Measurements from ENCODE around the gene TMEM260. TPM values are rescaled to one million over a fixed set of nuclear protein-coding genes. Genes with fewer than 3 reads are reported as not detected.
A peak's percentile ranks its signal among the peaks of the same experiment; 100 is the strongest.

TMEM260 gene
- 10 to 100 TPM; 18.6 to 25.3 (median 20.7) TPM for total RNA-seq
- long read RNA-seq, donor 1, full-length matches to known transcripts, result 1 of 13 reads
- long read RNA-seq, donor 1, partial matches to known transcripts, result 4 of 13 reads
- long read RNA-seq, donor 1, other reads (novel, unspliced or antisense), result 8 of 13 reads
- long read RNA-seq, donor 2, full-length matches to known transcripts, result 3 of 10 reads
- long read RNA-seq, donor 2, partial matches to known transcripts, result 1 of 10 reads
- long read RNA-seq, donor 2, other reads (novel, unspliced or antisense), result 6 of 10 reads

DNA sequence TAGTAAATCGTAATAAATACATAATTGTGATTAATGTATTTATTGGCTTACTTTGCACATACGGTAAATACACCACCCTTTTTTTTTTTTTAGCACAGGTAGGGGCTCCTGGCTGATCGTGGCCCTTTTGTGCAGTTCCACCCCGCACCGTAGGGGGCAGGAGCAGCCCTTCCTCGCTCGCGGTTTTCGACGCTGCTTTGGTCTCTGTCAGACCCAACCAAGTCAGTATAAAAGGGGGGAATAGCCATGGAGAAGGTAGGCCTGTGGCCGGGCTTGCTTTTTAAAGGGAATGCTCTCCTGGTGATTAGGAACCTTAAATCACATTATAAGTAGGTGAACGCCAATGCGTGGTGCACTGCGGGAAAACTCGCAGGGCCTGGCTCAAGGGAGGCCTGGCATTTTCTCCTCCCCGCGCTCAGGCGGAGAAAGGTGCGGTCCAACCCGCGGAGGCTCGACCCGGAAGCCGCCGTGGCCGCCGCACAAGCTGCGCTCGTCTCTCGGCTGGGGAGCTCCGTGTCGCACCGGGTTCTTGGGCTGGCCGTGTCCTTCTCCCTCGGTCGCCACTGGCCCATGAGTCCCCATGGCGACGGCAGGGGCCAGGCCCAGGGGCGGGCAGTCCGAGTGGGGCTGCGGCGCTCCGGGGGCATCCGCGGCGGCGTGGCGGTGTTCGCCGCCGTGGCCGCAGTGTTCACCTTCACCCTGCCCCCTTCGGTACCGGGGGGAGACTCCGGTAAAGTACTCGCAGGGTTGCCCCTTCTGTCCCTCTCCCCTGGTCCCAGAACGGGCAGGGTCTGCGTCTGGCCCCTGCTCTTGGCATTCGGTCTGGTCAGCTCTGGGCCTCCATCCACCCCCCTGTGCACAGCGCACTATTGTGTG is at the start of gene TMEM260:
Gene TMEM260 (plus strand): TSS at position 454 of the 876 bp plus-strand sequence. CDS start 117 bp downstream, at position 571.
- TF ChIP-seq, protein P1, sequence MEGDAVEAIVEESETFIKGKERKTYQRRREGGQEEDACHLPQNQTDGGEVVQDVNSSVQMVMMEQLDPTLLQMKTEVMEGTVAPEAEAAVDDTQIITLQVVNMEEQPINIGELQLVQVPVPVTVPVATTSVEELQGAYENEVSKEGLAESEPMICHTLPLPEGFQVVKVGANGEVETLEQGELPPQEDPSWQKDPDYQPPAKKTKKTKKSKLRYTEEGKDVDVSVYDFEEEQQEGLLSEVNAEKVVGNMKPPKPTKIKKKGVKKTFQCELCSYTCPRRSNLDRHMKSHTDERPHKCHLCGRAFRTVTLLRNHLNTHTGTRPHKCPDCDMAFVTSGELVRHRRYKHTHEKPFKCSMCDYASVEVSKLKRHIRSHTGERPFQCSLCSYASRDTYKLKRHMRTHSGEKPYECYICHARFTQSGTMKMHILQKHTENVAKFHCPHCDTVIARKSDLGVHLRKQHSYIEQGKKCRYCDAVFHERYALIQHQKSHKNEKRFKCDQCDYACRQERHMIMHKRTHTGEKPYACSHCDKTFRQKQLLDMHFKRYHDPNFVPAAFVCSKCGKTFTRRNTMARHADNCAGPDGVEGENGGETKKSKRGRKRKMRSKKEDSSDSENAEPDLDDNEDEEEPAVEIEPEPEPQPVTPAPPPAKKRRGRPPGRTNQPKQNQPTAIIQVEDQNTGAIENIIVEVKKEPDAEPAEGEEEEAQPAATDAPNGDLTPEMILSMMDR (IDR thresholded peaks at IDR 0.05), result peak; percentile 96
- Histone ChIP-seq H3K4me3 (peak within 1 kb of the TSS; percentile 96), H3K9me3 (no peaks in the 10 kb centered on the region), H3K36me3 (ENCODE audit: low read depth) (no peaks in the 10 kb centered on the region), H3K4me1 (ENCODE audit: low read depth) (peaks cover 8% of the 10 kb centered on the region)
- ATAC-seq (peak; percentile 97), DNase-seq (peak; percentile 89 to 94 (median 92))
- intact Hi-C loops (cut with DNase I, micrococcal nuclease), result no loop called here

DNA sequence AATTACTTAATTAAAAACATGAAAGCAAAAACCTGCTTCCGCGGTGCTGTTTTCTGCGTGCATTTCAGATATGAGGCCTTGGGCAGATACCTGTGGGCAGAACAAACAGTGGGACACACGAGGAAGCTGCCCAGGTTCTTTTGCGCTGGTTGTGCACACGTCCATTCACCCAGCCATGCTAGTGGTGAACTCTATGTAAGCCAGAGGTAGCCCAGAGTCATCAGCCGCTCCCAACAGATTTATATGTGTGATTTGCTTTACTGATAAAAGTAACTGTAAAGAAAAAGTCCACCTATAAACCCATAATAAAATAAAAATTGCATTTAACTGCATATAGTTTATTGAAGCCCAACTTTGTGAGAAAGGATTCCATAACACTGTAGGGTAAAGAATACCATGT is 47.1 kb upstream of the TMEM260 start:
- Histone ChIP-seq H3K9me3 (no peaks in the 10 kb centered on the region), H3K36me3 (ENCODE audit: low read depth) (no peaks in the 10 kb centered on the region), H3K4me3 (no peak overlapping the region), H3K4me1 (ENCODE audit: low read depth) (no peaks in the 10 kb centered on the region)
- intact Hi-C loops (cut with DNase I, micrococcal nuclease), result no loop called here
- TF ChIP-seq, protein P1 (IDR thresholded peaks at IDR 0.05), result no peak
- peak; percentile 78 for ATAC-seq
- DNase-seq, result peak in 1 of 3 donors; percentile 59

DNA sequence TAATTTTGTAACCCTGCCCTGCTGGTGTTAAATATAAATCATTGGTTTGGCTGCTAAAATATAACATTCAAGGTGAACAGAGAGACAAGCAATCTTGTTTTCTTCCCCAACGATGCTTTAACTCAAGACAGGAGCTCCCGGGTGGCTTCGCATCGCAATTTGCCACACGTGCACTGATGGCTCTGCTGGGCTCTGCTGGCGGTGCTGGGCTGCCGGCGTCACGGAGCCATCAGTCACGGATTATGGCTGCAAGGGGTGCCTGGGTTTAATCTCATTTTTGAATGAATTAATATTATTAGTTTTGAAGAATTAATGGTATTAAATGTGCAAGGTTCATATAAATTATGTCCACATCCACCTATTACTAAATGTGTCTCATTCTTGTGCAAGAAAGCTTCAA is 44.9 kb upstream of the TMEM260 start:
- DNase-seq, result no peak
- intact Hi-C loops (cut with DNase I, micrococcal nuclease), result no loop called here
- no peak overlapping the region for H3K4me3 ChIP-seq
- no peaks in the 10 kb centered on the region for H3K9me3 ChIP-seq
- no peaks in the 10 kb centered on the region for H3K36me3 ChIP-seq (ENCODE audit: low read depth)
- no peak for ATAC-seq
- no peaks in the 10 kb centered on the region for H3K4me1 ChIP-seq (ENCODE audit: low read depth)
- TF ChIP-seq, protein P1 (IDR thresholded peaks at IDR 0.05), result no peak

DNA sequence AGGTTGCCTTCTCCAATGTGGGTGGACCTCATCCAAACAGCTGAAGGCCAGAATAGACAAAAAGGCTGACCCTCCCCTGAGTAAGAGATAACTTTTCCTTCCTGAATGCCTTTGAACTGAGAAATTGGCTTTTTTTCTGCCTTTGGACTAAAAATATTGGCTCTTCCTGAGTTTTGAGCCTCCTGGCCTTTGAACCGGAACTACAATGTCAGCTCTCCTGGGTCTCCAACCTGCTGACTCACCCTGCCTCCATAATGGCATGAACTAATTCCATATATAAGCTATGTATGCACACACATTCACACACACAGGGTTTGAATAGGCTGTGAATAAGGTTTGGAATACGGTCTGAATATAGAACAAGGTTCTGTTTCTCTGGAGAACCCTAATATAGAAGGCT is 39.7 kb upstream of the TMEM260 start:
- Histone ChIP-seq H3K4me1 (ENCODE audit: low read depth) (no peaks in the 10 kb centered on the region), H3K4me3 (no peak overlapping the region), H3K36me3 (ENCODE audit: low read depth) (no peaks in the 10 kb centered on the region), H3K9me3 (no peaks in the 10 kb centered on the region)
- DNase-seq, result no peak
- no peak for ATAC-seq
- intact Hi-C loops (cut with DNase I, micrococcal nuclease), result no loop called here
- TF ChIP-seq, protein P1 (IDR thresholded peaks at IDR 0.05), result no peak

DNA sequence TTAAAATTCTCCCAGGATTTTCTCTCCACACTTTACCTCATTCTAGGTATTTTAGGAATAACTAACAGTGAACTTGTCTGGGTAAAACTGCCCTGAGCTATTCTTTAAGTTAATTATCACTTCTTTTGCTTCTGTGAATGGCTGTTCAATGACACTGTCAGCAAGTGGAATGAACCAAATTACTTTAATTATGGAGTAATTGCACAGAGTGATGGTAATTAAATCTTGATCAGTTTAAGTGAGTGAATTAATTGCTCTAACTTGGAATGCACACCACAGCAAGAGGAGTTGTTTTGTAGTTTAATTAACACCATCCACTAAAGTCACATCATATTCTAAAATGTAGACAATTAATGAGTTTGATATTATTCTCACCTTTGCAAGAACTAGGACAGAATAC is 36.2 kb upstream of the TMEM260 start:
- ATAC-seq (no peak), DNase-seq (no peak)
- Histone ChIP-seq H3K36me3 (ENCODE audit: low read depth) (no peaks in the 10 kb centered on the region), H3K9me3 (no peaks in the 10 kb centered on the region), H3K4me3 (no peak overlapping the region), H3K4me1 (ENCODE audit: low read depth) (no peaks in the 10 kb centered on the region)
- intact Hi-C loops (cut with DNase I, micrococcal nuclease), result no loop called here
- TF ChIP-seq, protein P1 (IDR thresholded peaks at IDR 0.05), result no peak
